ENCODE data around the gene MZB1. TPM values are rescaled to one million over a fixed set of nuclear protein-coding genes. Genes with fewer than 3 reads are reported as not detected.

Gene MZB1
- total and polyA plus RNA-seq, 2 of the 13 experiments (the other 11 are each of a cell fraction or from before 2014, with no cell fraction given): 0.31 to 0.40 TPM

DNA sequence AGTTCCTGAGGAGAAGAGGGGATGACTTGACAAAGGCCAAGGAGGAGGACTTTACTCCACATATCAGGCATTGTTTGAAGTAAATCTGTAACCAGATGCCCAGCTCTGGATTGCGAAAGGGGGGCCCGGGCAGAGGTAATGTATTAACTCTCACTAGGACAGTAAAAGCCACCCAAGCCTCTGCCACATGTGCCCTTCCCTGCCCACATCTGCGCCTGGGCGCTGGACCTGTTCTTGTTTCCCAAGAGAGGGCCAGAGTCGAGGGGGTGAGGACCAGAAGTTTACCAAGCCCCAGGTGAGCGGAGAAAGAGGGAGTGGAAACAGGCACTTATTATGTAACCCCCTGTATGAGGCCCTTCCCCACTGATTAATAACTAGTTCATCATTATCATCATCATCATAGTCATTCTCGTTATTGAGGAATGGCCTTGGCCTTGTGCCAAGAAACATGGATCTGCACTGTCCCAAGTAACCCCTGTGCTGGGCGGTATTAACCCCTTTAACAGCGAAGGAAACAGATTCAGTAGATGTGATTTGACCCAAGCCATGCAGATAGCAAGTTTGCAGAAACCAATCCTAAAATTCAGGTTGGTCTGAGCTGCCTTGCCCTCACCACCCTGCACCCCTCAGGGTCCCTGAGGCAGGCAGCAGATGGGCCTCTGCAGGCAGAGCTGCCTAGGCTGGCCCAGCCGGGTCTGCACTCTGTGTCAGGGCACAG is 6.3 kb downstream of the MZB1 start, which contains the start of gene SLC23A1 (continued):
- TF ChIP-seq ZFP90 (CRISPR knock-in tag; IDR thresholded peaks at IDR 0.05; ENCODE audit: borderline replicate concordance) (no peak), ZNF441 (CRISPR knock-in tag; IDR thresholded peaks at IDR 0.05; ENCODE audit: borderline replicate concordance) (no peak), ZSCAN31 (CRISPR knock-in tag; IDR thresholded peaks at IDR 0.05; ENCODE audit: low read depth) (0 out of 2 replicates have a peak, but pooled peaks have one; percentile 45), ATAD3A (CRISPR knock-in tag; IDR thresholded peaks at IDR 0.05) (no peak), TCF7 (IDR thresholded peaks at IDR 0.05; ENCODE audit: low read depth) (0 out of 2 replicates have a peak, but pooled peaks have one; percentile 24), HNF4G (IDR thresholded peaks at IDR 0.05; ENCODE audit: borderline replicate concordance, low read depth, low read length) (peak; percentile 72; the same call in 1 of the 2 replicates), HNF4G (CRISPR knock-in tag; IDR thresholded peaks at IDR 0.05; ENCODE audit: borderline replicate concordance, low read depth) (no peak), NFATC3 (CRISPR knock-in tag; IDR thresholded peaks at IDR 0.05) (no peak), KDM2A (CRISPR knock-in tag; IDR thresholded peaks at IDR 0.05; ENCODE audit: borderline replicate concordance, low read depth) (peak; percentile 44; the same call in 1 of the 2 replicates)
- TF ChIP-seq, protein P1, sequence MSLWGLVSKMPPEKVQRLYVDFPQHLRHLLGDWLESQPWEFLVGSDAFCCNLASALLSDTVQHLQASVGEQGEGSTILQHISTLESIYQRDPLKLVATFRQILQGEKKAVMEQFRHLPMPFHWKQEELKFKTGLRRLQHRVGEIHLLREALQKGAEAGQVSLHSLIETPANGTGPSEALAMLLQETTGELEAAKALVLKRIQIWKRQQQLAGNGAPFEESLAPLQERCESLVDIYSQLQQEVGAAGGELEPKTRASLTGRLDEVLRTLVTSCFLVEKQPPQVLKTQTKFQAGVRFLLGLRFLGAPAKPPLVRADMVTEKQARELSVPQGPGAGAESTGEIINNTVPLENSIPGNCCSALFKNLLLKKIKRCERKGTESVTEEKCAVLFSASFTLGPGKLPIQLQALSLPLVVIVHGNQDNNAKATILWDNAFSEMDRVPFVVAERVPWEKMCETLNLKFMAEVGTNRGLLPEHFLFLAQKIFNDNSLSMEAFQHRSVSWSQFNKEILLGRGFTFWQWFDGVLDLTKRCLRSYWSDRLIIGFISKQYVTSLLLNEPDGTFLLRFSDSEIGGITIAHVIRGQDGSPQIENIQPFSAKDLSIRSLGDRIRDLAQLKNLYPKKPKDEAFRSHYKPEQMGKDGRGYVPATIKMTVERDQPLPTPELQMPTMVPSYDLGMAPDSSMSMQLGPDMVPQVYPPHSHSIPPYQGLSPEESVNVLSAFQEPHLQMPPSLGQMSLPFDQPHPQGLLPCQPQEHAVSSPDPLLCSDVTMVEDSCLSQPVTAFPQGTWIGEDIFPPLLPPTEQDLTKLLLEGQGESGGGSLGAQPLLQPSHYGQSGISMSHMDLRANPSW (CRISPR knock-in tag; IDR thresholded peaks at IDR 0.05; ENCODE audit: borderline replicate concordance): no peak
- TF ChIP-seq, protein P2, sequence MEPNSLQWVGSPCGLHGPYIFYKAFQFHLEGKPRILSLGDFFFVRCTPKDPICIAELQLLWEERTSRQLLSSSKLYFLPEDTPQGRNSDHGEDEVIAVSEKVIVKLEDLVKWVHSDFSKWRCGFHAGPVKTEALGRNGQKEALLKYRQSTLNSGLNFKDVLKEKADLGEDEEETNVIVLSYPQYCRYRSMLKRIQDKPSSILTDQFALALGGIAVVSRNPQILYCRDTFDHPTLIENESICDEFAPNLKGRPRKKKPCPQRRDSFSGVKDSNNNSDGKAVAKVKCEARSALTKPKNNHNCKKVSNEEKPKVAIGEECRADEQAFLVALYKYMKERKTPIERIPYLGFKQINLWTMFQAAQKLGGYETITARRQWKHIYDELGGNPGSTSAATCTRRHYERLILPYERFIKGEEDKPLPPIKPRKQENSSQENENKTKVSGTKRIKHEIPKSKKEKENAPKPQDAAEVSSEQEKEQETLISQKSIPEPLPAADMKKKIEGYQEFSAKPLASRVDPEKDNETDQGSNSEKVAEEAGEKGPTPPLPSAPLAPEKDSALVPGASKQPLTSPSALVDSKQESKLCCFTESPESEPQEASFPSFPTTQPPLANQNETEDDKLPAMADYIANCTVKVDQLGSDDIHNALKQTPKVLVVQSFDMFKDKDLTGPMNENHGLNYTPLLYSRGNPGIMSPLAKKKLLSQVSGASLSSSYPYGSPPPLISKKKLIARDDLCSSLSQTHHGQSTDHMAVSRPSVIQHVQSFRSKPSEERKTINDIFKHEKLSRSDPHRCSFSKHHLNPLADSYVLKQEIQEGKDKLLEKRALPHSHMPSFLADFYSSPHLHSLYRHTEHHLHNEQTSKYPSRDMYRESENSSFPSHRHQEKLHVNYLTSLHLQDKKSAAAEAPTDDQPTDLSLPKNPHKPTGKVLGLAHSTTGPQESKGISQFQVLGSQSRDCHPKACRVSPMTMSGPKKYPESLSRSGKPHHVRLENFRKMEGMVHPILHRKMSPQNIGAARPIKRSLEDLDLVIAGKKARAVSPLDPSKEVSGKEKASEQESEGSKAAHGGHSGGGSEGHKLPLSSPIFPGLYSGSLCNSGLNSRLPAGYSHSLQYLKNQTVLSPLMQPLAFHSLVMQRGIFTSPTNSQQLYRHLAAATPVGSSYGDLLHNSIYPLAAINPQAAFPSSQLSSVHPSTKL (CRISPR knock-in tag; IDR thresholded peaks at IDR 0.05): peak; percentile 44; the same call in 1 of the 2 replicates
- TF ChIP-seq, protein P3, sequence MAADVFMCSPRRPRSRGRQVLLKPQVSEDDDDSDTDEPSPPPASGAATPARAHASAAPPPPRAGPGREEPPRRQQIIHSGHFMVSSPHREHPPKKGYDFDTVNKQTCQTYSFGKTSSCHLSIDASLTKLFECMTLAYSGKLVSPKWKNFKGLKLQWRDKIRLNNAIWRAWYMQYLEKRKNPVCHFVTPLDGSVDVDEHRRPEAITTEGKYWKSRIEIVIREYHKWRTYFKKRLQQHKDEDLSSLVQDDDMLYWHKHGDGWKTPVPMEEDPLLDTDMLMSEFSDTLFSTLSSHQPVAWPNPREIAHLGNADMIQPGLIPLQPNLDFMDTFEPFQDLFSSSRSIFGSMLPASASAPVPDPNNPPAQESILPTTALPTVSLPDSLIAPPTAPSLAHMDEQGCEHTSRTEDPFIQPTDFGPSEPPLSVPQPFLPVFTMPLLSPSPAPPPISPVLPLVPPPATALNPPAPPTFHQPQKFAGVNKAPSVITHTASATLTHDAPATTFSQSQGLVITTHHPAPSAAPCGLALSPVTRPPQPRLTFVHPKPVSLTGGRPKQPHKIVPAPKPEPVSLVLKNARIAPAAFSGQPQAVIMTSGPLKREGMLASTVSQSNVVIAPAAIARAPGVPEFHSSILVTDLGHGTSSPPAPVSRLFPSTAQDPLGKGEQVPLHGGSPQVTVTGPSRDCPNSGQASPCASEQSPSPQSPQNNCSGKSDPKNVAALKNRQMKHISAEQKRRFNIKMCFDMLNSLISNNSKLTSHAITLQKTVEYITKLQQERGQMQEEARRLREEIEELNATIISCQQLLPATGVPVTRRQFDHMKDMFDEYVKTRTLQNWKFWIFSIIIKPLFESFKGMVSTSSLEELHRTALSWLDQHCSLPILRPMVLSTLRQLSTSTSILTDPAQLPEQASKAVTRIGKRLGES (CRISPR knock-in tag; IDR thresholded peaks at IDR 0.05; ENCODE audit: borderline replicate concordance): no peak
- TF ChIP-seq, protein P4, sequence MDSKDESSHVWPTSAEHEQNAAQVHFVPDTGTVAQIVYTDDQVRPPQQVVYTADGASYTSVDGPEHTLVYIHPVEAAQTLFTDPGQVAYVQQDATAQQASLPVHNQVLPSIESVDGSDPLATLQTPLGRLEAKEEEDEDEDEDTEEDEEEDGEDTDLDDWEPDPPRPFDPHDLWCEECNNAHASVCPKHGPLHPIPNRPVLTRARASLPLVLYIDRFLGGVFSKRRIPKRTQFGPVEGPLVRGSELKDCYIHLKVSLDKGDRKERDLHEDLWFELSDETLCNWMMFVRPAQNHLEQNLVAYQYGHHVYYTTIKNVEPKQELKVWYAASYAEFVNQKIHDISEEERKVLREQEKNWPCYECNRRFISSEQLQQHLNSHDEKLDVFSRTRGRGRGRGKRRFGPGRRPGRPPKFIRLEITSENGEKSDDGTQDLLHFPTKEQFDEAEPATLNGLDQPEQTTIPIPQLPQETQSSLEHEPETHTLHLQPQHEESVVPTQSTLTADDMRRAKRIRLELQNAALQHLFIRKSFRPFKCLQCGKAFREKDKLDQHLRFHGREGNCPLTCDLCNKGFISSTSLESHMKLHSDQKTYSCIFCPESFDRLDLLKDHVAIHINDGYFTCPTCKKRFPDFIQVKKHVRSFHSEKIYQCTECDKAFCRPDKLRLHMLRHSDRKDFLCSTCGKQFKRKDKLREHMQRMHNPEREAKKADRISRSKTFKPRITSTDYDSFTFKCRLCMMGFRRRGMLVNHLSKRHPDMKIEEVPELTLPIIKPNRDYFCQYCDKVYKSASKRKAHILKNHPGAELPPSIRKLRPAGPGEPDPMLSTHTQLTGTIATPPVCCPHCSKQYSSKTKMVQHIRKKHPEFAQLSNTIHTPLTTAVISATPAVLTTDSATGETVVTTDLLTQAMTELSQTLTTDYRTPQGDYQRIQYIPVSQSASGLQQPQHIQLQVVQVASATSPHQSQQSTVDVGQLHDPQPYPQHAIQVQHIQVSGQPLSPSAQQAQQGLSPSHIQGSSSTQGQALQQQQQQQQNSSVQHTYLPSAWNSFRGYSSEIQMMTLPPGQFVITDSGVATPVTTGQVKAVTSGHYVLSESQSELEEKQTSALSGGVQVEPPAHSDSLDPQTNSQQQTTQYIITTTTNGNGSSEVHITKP (CRISPR knock-in tag; IDR thresholded peaks at IDR 0.05; ENCODE audit: low read depth): no peak
